H1 (cell line): ENCODE results near the gene SEC63.

Experiments used
- CBX8 ChIP-seq: fragments of 300-800, 300-1000 bp; sonication (generic); IDR thresholded peaks from 2 replicates; pipeline ENCODE4 v1.7.1; 2016; ENCODE audit warnings: low read depth, low read length, borderline replicate concordance
- EGR1 ChIP-seq: IDR thresholded peaks from 2 replicates; pipeline ENCODE4 v1.6.1; 2011; ENCODE audit warnings: low read depth, low read length, borderline replicate concordance
- EP300 ChIP-seq, 2 experiments: IDR thresholded peaks; 1 replicate in 1 of 2; 2 replicates in 1 of 2; pipeline ENCODE4 v1.6.1; 2011 to 2012; ENCODE audit warnings: low read depth in 2 of 2, low read length in 2 of 2, mild to moderate bottlenecking in 2 of 2, borderline replicate concordance in 1 of 2, inconsistent platforms in 1 of 2, moderate library complexity in 1 of 2
- FOSL1 ChIP-seq: IDR thresholded peaks from 2 replicates; pipeline ENCODE4 v1.6.1; 2011; ENCODE audit warnings: mild to moderate bottlenecking, low read depth, low read length, moderate library complexity; ENCODE audit not compliant: insufficient read depth
- HDAC2 ChIP-seq, 2 experiments: fragments of 300-600 bp in 1 of 2; sonication (generic) in 1 of 2; IDR thresholded peaks; 2 replicates each; pipeline ENCODE4 v1.6.1; 2011 to 2012; ENCODE audit warnings: low read depth in 2 of 2, low read length in 2 of 2, mild to moderate bottlenecking in 2 of 2, moderate library complexity in 2 of 2, borderline replicate concordance in 1 of 2, inconsistent platforms in 1 of 2
- JUN ChIP-seq: IDR thresholded peaks from 2 replicates; pipeline ENCODE4 v1.6.1; 2011; ENCODE audit warnings: low read depth, mild to moderate bottlenecking, improper control_type of control experiment, low read length
- RAD21 ChIP-seq, 2 experiments: IDR thresholded peaks in 1 of 2; conservative IDR thresholded peaks in 1 of 2; 2 replicates each; pipeline ENCODE4 v1.6.1; 2011; ENCODE audit warnings: low read depth in 2 of 2, low read length in 2 of 2, improper control_type of control experiment in 1 of 2, inconsistent platforms in 1 of 2, mild to moderate bottlenecking in 1 of 2, moderate library complexity in 1 of 2
- SIN3A ChIP-seq, 2 experiments: IDR thresholded peaks in 1 of 2; conservative IDR thresholded peaks in 1 of 2; 2 replicates each; pipeline ENCODE4 v1.6.1; 2011 to 2012; ENCODE audit warnings: low read length in 2 of 2, improper control_type of control experiment in 1 of 2, low read depth in 1 of 2, mild to moderate bottlenecking in 1 of 2
- TAF1 ChIP-seq: IDR thresholded peaks from 2 replicates; pipeline ENCODE4 v1.6.1; 2011; ENCODE audit warnings: mild to moderate bottlenecking, low read depth, low read length
- YY1 ChIP-seq: IDR thresholded peaks from 2 replicates; pipeline ENCODE4 v1.6.1; 2011; ENCODE audit warnings: low read depth, mild to moderate bottlenecking, low read length
- ZNF274 ChIP-seq: IDR thresholded peaks from 2 replicates; pipeline ENCODE4 v1.7.0; 2012; ENCODE audit warnings: low read length, borderline replicate concordance; ENCODE audit errors: extremely low read depth
- TF ChIP-seq, protein P1 (sequence below), 3 experiments: IDR thresholded peaks; 1 replicate in 2 of 3; 2 replicates in 1 of 3; pipeline versions ENCODE4 v1.5.1 to v1.6.1; 2011; ENCODE audit warnings: low read length in 3 of 3, mild to moderate bottlenecking in 3 of 3, inconsistent platforms in 2 of 3, low read depth in 1 of 3, moderate library complexity in 1 of 3; ENCODE audit not compliant: insufficient read depth in 1 of 3; ENCODE audit errors: control extremely low read depth in 1 of 3

DNA sequence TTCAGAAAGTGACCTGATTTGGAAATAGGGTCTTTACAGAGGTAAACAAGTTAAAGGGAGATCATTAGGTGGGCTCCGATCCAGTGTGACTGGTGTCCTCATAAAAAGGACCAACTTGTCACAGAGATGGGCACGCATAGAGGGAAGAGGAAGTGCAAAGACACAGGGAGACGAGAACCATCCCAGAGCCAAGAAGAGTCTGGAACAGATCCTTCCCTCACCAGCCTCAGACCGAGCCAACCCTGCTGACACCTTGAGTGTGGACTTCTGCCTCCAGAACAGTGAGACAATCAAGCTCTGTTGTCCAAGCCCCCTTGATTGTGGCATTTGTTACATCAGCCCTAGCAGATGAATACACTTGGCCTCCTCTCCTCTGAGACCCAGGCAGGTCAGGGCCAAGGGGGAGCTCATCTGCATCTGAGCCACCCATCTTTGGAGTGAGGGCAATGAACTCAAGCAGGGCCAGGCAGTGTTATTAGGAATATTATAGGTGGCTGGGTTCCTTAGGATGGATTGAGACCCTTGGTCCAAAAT, 111.7 kb downstream of the SEC63 start:
- TF ChIP-seq TAF1 (no peak), ZNF274 (no peak), EP300 (IDR thresholded peaks at IDR 0.05; ENCODE audit: borderline replicate concordance in 1 of 2, low read depth in 2 of 2, low read length in 2 of 2) (no peak), FOSL1 (no peak), SIN3A (conservative IDR thresholded peaks at IDR 0.05 in 1 of 2, IDR thresholded peaks at IDR 0.05 in 1 of 2; ENCODE audit: low read depth in 1 of 2, low read length in 2 of 2) (no peak), RAD21 (IDR thresholded peaks at IDR 0.05 in 1 of 2, conservative IDR thresholded peaks at IDR 0.05 in 1 of 2; ENCODE audit: low read depth in 2 of 2, low read length in 2 of 2) (no peak), YY1 (no peak), CBX8 (no peak), HDAC2 (IDR thresholded peaks at IDR 0.05; ENCODE audit: borderline replicate concordance in 1 of 2, low read depth in 2 of 2, low read length in 2 of 2) (no peak), EGR1 (no peak), JUN (no peak)
- TF ChIP-seq, protein P1, sequence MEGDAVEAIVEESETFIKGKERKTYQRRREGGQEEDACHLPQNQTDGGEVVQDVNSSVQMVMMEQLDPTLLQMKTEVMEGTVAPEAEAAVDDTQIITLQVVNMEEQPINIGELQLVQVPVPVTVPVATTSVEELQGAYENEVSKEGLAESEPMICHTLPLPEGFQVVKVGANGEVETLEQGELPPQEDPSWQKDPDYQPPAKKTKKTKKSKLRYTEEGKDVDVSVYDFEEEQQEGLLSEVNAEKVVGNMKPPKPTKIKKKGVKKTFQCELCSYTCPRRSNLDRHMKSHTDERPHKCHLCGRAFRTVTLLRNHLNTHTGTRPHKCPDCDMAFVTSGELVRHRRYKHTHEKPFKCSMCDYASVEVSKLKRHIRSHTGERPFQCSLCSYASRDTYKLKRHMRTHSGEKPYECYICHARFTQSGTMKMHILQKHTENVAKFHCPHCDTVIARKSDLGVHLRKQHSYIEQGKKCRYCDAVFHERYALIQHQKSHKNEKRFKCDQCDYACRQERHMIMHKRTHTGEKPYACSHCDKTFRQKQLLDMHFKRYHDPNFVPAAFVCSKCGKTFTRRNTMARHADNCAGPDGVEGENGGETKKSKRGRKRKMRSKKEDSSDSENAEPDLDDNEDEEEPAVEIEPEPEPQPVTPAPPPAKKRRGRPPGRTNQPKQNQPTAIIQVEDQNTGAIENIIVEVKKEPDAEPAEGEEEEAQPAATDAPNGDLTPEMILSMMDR (IDR thresholded peaks at IDR 0.05; ENCODE audit: control extremely low read depth in 1 of 3, insufficient read depth in 1 of 3, low read depth in 1 of 3, low read length in 3 of 3) = no peak
